ENCODE data around the gene NRXN2.

The NRXN2 gene

GRCh38 chr11:64644647-64645275 lies 78.2 kb downstream of the NRXN2 start:
- no peak for FAIRE-seq

DNA sequence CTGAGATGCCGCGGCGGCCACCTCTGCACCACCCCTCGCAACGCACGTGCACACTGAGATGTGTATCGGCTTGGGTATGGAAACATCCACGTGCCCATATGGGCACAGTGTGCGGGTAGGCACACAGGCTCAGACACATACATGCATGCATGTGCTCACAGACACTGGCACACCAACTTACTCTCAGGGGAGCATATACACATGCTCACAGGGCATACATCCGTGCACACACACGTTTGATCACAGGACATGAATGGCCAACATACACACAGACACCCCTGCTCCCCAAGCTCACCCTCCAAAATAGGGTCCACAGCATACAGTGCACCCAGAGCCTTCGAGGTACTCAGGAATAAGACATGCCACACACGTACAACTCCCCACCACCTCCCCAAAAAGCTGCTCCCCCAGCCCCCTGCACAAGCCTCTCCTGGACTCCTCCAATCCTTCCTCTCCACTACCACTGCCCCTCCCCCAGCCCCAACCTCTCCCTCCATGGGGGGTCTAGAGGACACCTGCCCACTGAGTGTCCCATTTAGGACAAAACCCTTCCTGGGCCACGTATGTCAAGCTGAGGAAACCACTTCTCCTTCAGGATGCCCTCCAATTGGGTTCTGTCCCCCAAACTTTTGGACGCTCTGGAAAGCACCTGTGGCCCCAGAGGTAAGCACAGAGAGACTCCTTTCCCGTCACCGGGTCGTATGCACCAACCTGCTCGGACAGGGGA lies 78.9 kb downstream of the NRXN2 start:
- no peak for FAIRE-seq

- FAIRE-seq, result no peak
Measured at GRCh38 chr11:64643256-64643881, 79.6 kb downstream of the NRXN2 start.

- no peak for FAIRE-seq
Measured at GRCh38 chr11:64642871-64643255, 80.1 kb downstream of the NRXN2 start.

DNA sequence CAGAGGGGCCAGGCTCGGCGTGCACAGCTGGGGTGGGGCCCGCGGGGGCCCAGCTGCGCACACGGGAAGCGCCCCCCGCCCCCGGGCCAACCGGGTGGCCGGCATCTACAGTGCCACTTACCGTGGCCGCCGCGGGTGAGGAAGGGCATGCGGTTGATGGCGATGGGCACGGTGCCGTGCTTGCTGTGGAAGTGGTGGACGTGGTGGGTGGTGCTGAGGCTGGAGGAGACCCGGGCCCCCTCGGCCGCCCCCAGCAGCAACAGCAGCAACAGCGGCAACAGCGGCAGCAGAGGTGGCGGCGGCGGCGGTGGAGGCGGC lies 80.6 kb downstream of the NRXN2 start:
- FAIRE-seq, result no peak

- FAIRE-seq, result no peak
Measured at GRCh38 chr11:64641596-64642417, 81.2 kb downstream of the NRXN2 start.

GRCh38 chr11:64639885-64640284 lies 83.1 kb downstream of the NRXN2 start:
- FAIRE-seq, result no peak

DNA sequence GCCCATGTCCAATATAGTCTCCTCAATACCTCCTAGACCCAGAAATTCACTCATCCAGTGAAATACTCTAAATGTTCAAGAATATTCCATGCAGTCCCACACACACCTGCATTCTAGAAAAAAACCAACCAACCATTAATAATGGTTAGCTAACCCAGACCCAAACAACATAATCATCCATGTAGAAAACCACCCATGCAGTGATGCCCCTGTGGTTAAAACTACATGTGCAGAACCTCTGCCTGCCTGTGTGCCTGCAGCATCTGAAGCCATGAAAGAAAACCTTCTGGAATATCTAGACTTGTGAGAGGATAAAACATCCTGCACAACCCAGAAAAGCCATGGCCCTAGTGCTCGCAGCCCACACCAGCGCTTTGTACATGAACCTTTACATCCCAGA lies 84.2 kb downstream of the NRXN2 start:
- no peak for FAIRE-seq

DNA sequence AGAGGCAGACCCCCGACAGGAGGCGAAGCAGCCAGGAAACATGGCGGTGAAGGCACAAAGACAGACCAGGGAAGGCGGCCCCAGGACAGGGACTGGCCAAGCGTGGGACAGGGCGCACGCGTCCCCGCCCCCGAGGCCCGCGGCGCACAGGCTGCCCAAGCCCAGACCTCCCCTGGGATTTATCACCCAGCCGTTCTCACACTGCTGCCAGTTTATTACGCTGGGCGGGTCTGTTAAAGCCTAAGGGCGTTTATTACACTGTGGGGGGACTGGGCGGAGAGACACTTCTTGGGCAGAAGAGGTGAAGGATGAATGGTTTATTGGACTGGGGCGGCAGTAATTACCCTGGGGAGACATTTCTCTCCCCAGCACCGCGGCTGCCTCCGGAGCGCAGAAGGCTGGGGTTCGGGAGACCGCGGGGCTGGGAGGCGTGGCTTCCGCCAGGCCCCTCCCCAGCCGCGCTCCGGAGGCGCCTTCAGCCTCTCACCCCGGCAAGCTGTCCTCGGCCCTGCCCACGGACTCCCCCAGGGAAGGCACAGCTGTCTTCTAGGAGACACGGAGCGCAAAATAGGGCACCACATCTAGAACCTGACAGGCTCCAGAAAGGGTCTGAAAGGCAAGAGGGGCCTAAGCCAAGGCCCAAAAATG lies 84.9 kb downstream of the NRXN2 start:
- FAIRE-seq, result no peak

- no peak for FAIRE-seq
Measured at GRCh38 chr11:64637334-64638017, 85.5 kb downstream of the NRXN2 start.

- FAIRE-seq, result no peak
Measured at GRCh38 chr11:64633555-64634159, 89.3 kb downstream of the NRXN2 start.

- FAIRE-seq, result no peak
Measured at GRCh38 chr11:64632654-64633053, 90.3 kb downstream of the NRXN2 start.

DNA sequence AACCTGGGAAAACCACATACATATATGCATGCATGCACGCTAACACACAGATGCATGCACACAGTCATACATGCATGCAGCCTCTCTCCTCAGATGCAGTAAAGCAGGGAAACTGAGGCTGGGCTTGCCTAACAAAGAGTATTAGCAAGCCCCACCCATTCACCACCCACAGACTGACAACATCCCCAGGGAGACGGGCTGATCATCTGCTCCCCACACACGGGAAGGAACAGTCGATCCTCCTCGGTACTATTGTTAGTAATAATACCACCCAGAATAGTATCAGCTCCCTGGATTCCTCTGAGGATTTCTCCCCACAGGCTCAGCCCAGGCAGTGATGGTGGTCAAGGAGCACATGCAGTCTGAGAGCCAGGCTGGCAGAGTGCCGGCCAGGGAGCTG lies 90.8 kb downstream of the NRXN2 start:
- no peak for FAIRE-seq

- FAIRE-seq, result no peak
Measured at GRCh38 chr11:64631675-64632074, 91.3 kb downstream of the NRXN2 start.

DNA sequence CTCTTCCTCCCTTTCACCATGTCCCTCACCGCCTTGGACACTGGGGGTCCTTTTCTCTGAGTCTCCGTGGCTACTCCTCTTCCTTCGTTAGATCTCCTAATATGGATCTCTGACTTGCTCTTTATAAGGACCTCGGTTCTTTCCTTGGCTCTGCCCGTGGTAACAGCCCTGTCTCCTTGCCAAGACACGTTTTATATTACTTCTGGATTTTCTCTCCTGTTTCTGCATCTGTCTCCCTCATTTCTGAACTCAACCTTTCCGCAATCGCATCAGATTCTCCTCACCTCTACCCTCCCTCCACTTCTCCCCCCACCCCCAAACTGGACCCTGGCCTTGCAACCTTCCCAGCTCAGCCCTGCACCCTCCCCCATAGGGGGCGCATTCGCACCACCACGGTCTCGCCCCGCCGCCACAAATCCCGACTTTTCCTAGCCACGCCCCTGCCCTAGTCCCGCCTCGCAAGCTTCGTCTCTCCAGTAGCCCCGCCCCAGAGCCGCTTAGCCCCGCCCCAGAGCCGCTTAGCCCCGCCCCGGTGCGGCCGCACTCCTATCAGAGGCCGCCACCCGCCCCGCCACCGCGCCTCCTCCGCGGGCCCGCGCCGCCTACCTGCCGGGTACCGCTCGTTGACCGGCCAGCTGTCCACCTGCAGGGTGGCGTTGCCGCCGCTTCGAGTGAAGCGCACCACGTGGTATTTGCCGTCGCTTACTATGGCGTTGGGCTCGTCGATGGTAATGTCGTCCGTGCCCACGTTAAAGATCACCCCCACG lies 93.0 kb downstream of the NRXN2 start:
- no peak for FAIRE-seq

DNA sequence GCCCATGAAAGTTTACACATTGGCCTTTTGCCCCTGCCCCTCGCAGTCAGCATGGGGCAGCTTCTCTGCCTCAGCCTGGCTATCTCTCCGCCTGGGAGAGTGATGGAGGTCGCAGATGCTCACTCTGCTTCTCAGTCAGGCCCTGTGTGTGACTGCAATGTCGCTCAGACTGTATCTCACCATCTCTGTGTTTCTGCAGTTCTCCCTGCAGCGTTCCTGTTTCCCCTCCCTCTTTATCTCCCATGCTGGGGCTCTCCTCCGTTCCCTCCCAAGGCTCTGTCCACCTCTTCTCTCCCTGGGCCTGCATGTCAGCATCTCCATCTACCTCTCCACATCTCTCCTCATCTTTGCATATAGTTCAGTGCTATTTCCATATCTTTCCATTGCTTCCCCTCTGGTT lies 93.9 kb downstream of the NRXN2 start:
- FAIRE-seq, result no peak

DNA sequence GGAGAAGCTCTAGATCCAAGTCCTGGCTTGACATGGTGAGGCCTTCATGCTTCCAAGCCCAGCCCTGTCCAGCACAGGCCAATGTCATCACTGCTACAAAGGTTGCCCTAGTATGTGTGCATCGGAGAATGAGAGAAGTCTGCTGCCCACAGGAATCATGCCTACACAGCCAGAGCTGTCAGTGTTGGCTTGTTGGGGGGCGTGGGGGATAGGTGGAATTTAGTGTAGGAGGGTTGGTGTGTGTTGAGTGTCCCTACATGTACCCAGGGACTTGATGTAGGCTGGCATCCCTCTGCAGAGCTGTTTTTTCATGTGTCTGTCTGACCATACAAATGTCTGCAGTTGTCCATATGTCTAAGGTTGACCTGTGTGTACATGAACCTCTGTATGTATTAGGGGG lies 94.4 kb downstream of the NRXN2 start:
- FAIRE-seq, result no peak

GRCh38 chr11:64627371-64627770 lies 95.6 kb downstream of the NRXN2 start:
- no peak for FAIRE-seq

- FAIRE-seq, result no peak
Measured at GRCh38 chr11:64626637-64627036, 96.4 kb downstream of the NRXN2 start.

GRCh38 chr11:64624883-64625481 lies 98.0 kb downstream of the NRXN2 start:
- FAIRE-seq, result no peak

DNA sequence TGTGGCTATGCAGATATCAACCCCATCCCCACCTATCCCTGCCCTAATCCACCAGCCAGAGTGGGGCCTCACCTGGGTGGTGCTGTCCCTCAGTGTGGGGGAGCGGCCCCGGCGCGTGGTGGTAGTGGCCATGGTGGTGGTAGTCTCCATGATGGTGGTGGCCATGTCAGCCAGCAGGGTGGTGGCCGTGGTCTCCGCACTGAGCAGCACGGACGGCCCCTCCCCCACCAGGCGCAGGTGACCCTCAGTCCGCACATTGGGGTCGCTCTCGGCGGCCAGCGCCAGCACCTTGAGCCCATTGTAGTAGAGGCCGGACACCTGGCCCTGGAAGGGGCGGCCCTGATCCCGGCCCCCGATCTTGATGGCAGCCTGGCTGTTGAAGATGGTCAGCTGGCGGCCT lies 100.3 kb downstream of the NRXN2 start:
- FAIRE-seq, result no peak

Measured in G401.6 (cell line).